Heart left ventricle (tissue), 13 donors: ENCODE measurements around the gene RNF114.

Experiments
- CTCF ChIP-seq, 12 donors: fragments of 200-600 bp; sonication (generic) in 4 of 12; IDR thresholded peaks; one replicate each; pipeline versions ENCODE4 v1.5.0 to v1.8.0; 2018 to 2022; ENCODE audit warnings: antibody characterized with exemption in 12 of 12, mild to moderate bottlenecking in 5 of 12
- POLR2A ChIP-seq, 2 donors: fragments of 450-650 bp; IDR thresholded peaks; one replicate each; pipeline ENCODE4 v1.6.1; 2017; ENCODE audit warnings: antibody characterized with exemption in 2 of 2, mild to moderate bottlenecking in 2 of 2, moderate library complexity in 2 of 2
- donor health status: ischemic (EF 13 %, LVEDD 7.1; RV severe dilation, severe dysfunction).
- donor health status: DM: no; HTN: yes; CAD: no.
- donor health status: DM: no; HTN: no; CAD: no.
- donor health status: ischemic (EF 25% LVEDD 6.9; RV normal size, moderate dysfunction).
- donor health status: ischemic (EF 25% LVEDD 5.7; RV mildly dilated, moderate dysfunction).
- donor health status: ischemic (EF 35%, LVEDD 5.7; RV mildly dilated, moderate dysfunction).
- donor health status: nonischemic (EF 11% LVEDD 7.7; RV severe dilation, severe dysfunction).
- donor health status: DM: yes; HTN: yes; CAD: no.
- donor health status: PGD.
- donor health status: ischemic (EF 29% LVEDD 5.4; RV normal size, mild dysfunction).
- donor health status: nonischemic (EF 23%, LVEDD 6.1; RV moderate dilation, normal function).

- TF ChIP-seq CTCF (IDR thresholded peaks at IDR 0.05) (no peak), POLR2A (IDR thresholded peaks at IDR 0.05) (no peak)
Observed at GRCh38 chr20:49941456-49941855, 5.3 kb downstream of the RNF114 start.
